Activated effector memory CD4-positive, alpha-beta T cell treated with anti-CD3 and anti-CD28 coated beads, Interleukin-2, amount 50 U/mL, for 16 hours (primary cell): ENCODE results near the gene BTN2A1.
"Not testable (repeated sequence)": the region's sequence is repeated elsewhere in the genome, so short reads cannot be mapped to it uniquely, and the experiment has no call there.

Experiments
- DNase-seq: peaks from one replicate; pipeline ENCODE4 v3.0.0-alpha.2; 2020

BTN2A1 gene

GRCh38 chr6:26457806-26458688 is at the start of gene BTN2A1:
Gene BTN2A1, plus strand, starts transcription at chr6:26457955. Its CDS starts 682 bp downstream, at chr6:26458637.
- DNase-seq, result peak; percentile 88

- no peak for DNase-seq
Observed at GRCh38 chr6:26408828-26409730, 48.7 kb upstream of the BTN2A1 start.

GRCh38 chr6:26411751-26412150 is 46.0 kb upstream of the BTN2A1 start:
- DNase-seq, result no peak

- DNase-seq, result no peak
Observed at GRCh38 chr6:26412228-26412627, 45.5 kb upstream of the BTN2A1 start.

GRCh38 chr6:26412954-26413353 is 44.8 kb upstream of the BTN2A1 start:
- no peak for DNase-seq

- DNase-seq, result no peak
Observed at GRCh38 chr6:26414281-26414680, 43.5 kb upstream of the BTN2A1 start.

- no peak for DNase-seq
Observed at GRCh38 chr6:26415036-26415614, 42.6 kb upstream of the BTN2A1 start.

- DNase-seq, result no peak
Observed at GRCh38 chr6:26415791-26416190, 42.0 kb upstream of the BTN2A1 start.

- DNase-seq, result no peak
Observed at GRCh38 chr6:26416288-26416687, 41.5 kb upstream of the BTN2A1 start.

GRCh38 chr6:26418077-26418476 is 39.7 kb upstream of the BTN2A1 start:
- DNase-seq, result not testable (repeated sequence)

- not testable (repeated sequence) for DNase-seq
Observed at GRCh38 chr6:26418795-26419194, 39.0 kb upstream of the BTN2A1 start.

GRCh38 chr6:26420688-26421171 is 37.0 kb upstream of the BTN2A1 start:
- DNase-seq, result peak; percentile 64

GRCh38 chr6:26421259-26422144 is 36.3 kb upstream of the BTN2A1 start:
- peak; percentile 76 for DNase-seq

- no peak for DNase-seq
Observed at GRCh38 chr6:26422329-26422728, 35.4 kb upstream of the BTN2A1 start.

GRCh38 chr6:26426691-26427450 is 30.9 kb upstream of the BTN2A1 start:
- DNase-seq, result no peak

- no peak for DNase-seq
Observed at GRCh38 chr6:26427451-26427809, 30.3 kb upstream of the BTN2A1 start.

GRCh38 chr6:26428206-26428605 is 29.5 kb upstream of the BTN2A1 start:
- no peak for DNase-seq

- DNase-seq, result no peak
Observed at GRCh38 chr6:26430787-26431186, 27.0 kb upstream of the BTN2A1 start.

- no peak for DNase-seq
Observed at GRCh38 chr6:26431258-26432172, 26.2 kb upstream of the BTN2A1 start.

- no peak for DNase-seq
Observed at GRCh38 chr6:26432627-26433201, 25.0 kb upstream of the BTN2A1 start.
